NCI-H226 (cell line): ENCODE data around the gene FAM83G.

Experiments used
- DNase-seq: peaks from one replicate; pipeline ENCODE4 v3.0.0-alpha.2; 2015

The FAM83G gene

GRCh38 chr17:18986541-18987229, 17.9 kb downstream of the FAM83G start:
- DNase-seq, result no peak

- no peak for DNase-seq
These were observed 19.1 kb downstream of the FAM83G start for GRCh38 chr17:18985475-18985874.

- no peak for DNase-seq
These were observed 20.1 kb downstream of the FAM83G start for GRCh38 chr17:18984273-18985114.

GRCh38 chr17:18981642-18982424, 22.7 kb downstream of the FAM83G start:
- peak; percentile 56 for DNase-seq

GRCh38 chr17:18981335-18981641, 23.3 kb downstream of the FAM83G start:
- DNase-seq, result no peak

- DNase-seq, result no peak
These were observed 23.8 kb downstream of the FAM83G start for GRCh38 chr17:18980682-18981334.

GRCh38 chr17:18978655-18979054, 25.9 kb downstream of the FAM83G start:
- no peak for DNase-seq

GRCh38 chr17:18978050-18978449, 26.5 kb downstream of the FAM83G start:
- no peak for DNase-seq

GRCh38 chr17:18977646-18978045, 26.9 kb downstream of the FAM83G start:
- DNase-seq, result no peak

- no peak for DNase-seq
These were observed 27.5 kb downstream of the FAM83G start for GRCh38 chr17:18977021-18977420.

- DNase-seq, result no peak
These were observed 28.4 kb downstream of the FAM83G start for GRCh38 chr17:18976201-18976600.

GRCh38 chr17:18975597-18975996, 29.0 kb downstream of the FAM83G start:
- no peak for DNase-seq

GRCh38 chr17:18974407-18975149, 30.0 kb downstream of the FAM83G start:
- DNase-seq, result no peak

- DNase-seq, result no peak
These were observed 32.8 kb downstream of the FAM83G start for GRCh38 chr17:18971801-18972200.

GRCh38 chr17:18970582-18971480, 33.7 kb downstream of the FAM83G start:
- DNase-seq, result no peak

GRCh38 chr17:18968945-18969887, 35.3 kb downstream of the FAM83G start:
- DNase-seq, result peak; percentile 61

GRCh38 chr17:18968345-18968744, 36.2 kb downstream of the FAM83G start:
- DNase-seq, result no peak

GRCh38 chr17:18967916-18968315, 36.6 kb downstream of the FAM83G start:
- peak; percentile 38 for DNase-seq

- no peak for DNase-seq
These were observed 37.5 kb downstream of the FAM83G start for GRCh38 chr17:18966831-18967624.
